GM12873 (cell line): Measurements from ENCODE around the gene FGD3.

Source experiments
- TF ChIP-seq, protein P1 (sequence below): IDR thresholded peaks from 2 replicates; pipeline ENCODE4 v1.5.1; 2012; ENCODE audit warnings: low read depth, mild to moderate bottlenecking, moderate library complexity, low read length, control low read depth; ENCODE audit not compliant: insufficient read depth; ENCODE audit errors: missing control alignments

The FGD3 gene

DNA sequence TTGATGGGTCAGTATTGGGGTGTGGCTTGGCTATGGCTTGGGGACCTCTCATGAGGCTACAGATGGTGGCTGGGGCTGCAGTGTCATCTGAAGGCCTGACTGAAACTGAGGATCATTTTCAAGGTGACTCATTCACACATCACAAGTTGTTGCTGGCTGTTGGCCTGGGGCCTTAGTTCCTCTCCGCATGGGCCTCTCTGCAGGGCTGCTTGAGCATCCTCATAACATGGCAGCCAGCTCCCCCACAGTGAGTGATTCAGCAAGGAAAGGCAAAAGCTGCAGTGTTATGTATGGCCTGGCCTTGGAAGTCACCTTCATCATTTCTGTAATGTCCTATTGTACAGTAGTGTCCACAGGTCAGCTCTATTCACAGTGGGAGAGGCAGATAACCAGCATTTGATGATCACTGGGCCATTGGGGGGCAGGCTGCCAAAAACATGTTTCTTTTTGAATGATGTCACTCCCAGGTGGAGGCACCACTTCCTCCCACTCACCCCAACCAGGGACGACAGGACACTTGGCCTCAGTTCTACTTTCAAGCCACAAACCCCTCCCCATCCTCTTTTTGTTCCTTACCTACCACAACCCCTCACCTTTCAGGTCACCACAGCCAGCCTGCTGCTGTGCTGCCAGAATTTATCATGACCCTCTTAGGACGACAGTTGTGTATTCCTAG is 14.4 kb downstream of the FGD3 start:
- TF ChIP-seq, protein P1, sequence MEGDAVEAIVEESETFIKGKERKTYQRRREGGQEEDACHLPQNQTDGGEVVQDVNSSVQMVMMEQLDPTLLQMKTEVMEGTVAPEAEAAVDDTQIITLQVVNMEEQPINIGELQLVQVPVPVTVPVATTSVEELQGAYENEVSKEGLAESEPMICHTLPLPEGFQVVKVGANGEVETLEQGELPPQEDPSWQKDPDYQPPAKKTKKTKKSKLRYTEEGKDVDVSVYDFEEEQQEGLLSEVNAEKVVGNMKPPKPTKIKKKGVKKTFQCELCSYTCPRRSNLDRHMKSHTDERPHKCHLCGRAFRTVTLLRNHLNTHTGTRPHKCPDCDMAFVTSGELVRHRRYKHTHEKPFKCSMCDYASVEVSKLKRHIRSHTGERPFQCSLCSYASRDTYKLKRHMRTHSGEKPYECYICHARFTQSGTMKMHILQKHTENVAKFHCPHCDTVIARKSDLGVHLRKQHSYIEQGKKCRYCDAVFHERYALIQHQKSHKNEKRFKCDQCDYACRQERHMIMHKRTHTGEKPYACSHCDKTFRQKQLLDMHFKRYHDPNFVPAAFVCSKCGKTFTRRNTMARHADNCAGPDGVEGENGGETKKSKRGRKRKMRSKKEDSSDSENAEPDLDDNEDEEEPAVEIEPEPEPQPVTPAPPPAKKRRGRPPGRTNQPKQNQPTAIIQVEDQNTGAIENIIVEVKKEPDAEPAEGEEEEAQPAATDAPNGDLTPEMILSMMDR: no peak

DNA sequence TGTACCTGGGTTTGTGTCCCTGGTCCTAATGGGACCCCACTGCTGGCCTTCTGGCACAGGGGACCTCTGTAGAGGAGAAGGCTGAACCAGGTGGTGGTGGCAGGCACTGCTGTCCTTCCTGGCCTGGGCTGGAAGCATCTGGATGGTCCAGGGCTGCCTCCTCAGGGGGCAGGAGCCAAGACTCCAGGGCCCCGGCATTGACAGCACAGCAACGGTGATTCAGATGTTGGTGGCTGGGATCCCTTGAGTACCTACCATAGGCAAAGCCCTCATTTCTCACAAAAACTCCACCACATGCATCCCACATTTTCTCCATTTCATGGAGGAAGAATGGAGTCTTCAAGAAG is 15.0 kb downstream of the FGD3 start:
- TF ChIP-seq, protein P1: no peak

DNA sequence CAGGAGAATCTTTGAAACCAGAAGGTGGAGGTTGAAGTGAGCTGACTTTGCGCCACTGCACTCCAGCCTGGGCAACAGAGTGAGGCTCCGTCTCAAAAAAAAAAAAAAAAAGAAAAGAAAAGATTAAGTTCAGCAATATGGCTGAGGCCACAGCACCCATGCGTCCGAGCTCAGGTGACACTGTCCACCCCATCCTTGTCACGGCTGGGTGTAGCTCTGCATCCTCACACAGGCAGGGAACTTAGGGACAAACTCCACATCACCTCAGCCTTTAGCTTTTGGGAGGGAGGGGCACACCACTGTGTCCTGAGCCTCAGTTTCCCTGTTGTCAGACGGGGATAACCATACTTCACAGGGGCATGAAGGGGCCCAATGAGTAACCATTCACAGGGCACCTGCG is 15.5 kb downstream of the FGD3 start:
- TF ChIP-seq, protein P1: no peak

DNA sequence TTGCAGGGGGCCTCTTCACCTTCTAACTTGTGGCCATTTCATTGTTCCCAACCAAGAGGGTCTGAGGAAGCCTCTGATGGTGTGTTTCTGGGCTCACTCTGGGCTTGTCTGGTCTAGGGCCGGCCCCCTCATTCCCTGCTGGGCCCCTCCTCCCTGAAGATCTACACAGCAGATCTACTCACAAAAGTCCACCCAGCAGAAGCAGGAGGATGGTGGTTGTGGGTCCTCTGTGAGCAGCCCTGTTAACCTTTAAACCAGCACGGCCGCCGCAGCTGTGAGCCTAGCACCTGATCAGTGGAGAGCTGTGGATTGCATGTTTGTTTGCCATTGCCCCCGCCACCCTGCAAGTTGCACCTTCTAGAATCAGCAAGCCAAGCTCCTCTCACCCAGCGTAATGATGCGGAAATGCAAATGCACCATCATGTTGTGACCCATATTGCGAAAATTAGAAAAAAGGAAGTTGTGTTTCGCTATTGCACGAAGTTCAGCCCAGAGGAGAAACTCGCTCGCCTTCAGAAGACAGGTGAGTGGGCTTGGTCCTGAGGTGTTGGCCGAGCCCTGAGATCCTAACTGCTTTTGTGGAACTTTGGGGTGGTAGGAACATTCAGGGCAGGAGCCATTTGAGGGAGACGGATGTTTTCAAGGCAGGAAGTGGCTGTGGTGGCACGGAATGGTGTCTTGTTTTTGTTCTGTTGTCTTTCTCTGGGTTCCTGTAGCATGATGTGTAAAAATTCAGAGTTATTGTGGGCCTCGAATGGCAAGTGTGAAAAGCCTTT is 16.7 kb downstream of the FGD3 start:
- TF ChIP-seq, protein P1: no peak

DNA sequence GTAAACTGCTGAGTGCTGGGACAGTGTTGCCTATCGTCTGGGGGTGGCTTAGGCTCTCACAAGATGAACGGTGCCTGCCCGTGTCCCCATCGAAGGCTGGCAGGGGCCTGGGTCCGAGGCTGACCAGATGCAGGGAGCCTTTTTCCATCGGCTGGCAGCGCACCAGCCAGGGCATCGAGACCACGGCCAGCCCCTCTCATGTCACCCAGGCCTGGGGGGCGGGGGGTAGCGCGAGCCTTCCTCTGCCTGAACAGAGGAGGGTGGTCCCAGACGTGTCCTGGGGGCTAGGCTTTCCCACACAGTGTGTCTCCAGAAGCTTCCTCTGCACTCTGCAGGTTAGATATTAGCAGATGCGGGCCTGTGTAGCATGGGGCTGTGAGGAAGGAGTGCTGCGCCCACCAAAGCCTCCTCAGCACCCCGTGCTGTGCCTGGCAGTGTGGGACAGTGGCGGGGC is 17.3 kb downstream of the FGD3 start:
- TF ChIP-seq, protein P1: no peak

DNA sequence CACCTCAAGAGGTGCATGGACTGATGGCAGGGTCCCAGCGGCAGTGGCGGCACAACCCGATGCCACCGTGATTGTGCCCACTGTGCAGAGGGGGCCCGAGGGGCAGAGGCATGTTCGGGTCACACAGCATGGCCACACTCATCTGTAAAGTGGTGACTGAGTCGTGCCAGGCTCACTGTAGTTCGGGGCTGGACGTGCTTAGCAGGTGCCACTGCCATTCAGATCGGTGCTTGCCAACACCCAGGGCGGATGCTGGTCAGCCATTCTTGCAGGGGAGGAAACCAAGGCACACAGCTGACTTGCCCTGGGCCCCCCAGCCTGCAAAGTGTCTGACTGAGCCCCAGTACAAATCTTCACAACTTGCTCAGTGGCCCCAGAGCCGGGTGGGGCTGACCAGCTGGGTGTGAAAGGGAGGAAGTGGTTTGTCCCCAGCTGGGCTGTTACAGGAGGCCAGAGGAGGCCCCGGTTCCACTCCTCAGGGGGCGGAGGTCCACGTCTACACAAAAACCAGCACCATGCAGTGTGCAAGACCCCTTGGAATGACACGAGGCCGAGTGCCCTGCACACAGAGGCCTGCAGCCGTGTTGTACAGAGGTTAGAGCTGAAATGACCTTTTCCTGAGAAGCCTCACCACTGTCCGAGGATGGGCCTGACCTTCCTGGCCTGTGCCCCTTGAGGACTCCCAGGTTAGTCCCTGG is 17.9 kb downstream of the FGD3 start:
- TF ChIP-seq, protein P1: no peak
